ENCODE measurements around the gene MAD1L1. TPM values are rescaled to one million over a fixed set of nuclear protein-coding genes. Genes with fewer than 3 reads are reported as not detected.

Gene MAD1L1
- total and polyA plus RNA-seq, 4 donors, result 43.0 to 54.9 (median 49.9) TPM

DNA sequence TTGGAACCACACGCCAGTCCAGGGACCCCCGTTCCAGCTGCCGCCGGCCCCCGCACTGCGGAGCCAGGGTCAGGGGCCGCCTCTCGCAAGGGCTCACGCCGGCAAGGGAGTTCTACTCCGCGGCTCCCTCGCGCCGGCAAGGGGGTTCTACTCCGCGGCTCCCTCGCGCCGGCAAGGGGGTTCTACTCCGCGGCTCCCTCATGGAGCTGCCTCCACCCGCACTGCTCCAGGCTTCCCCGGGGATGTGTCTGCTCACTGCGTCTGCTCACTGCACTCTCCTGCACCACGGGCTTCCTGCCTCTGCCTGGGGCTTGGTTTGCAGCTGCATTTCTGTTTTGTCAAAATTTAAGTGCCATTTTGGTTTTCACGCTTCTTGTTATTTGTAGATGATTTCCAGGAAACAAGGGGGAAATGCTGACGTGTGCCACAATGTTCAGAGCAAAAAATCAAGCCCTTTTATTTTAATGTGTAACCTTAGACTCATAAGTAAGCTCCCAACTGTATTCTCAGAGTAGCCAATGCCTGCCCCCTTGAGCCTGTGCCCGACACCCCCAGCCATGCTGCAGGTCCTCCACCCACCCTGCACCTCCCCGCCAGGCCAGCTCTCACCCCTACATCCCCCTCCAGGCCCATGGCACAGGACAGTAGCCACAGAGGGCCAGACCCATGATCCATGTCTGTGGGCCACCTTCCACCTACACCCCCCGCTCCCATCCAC lies 246.2 kb downstream of the MAD1L1 start:
- H3K4me1 ChIP-seq (ENCODE audit: control insufficient read depth in 5 of 5, insufficient read depth in 5 of 5, low read length in 5 of 5), result peaks cover 0 to 6% (median 0%) of the 10 kb centered on the region in 5 donors
- no peak overlapping the region for H3K9ac ChIP-seq (ENCODE audit: insufficient read depth in 1 of 2, low read length in 2 of 2)
- H3K27ac ChIP-seq (ENCODE audit: low read depth in 1 of 2, low read length in 1 of 2), result no peak overlapping the region
- no peak for DNase-seq
- H3K27me3 ChIP-seq (ENCODE audit: control insufficient read depth in 3 of 3, insufficient read depth in 3 of 3, low read length in 2 of 3), result no peaks in the 10 kb centered on the region
- H3K9me3 ChIP-seq (ENCODE audit: control insufficient read depth in 4 of 4, insufficient read depth in 3 of 4, low read length in 3 of 4), result no peaks in the 10 kb centered on the region
- peaks cover 0 to 4% (median 0%) of the 10 kb centered on the region in 4 donors for H3K36me3 ChIP-seq (ENCODE audit: control insufficient read depth in 4 of 4, insufficient read depth in 4 of 4, low read length in 4 of 4)
- TF ChIP-seq CTCF (IDR thresholded peaks at IDR 0.05; ENCODE audit: control extremely low read depth, extremely low read depth), result no peak
- ATAC-seq (ENCODE audit: insufficient read depth, low FRiP score), result no peak
- H3K4me3 ChIP-seq, result no peak overlapping the region
- WGBS, 2 donors, result 93% methylated on average over 31 of the region's 31 CpGs

GRCh38 chr7:1985936-1986335 lies 246.8 kb downstream of the MAD1L1 start:
- Histone ChIP-seq H3K27ac (ENCODE audit: low read depth in 1 of 2, low read length in 1 of 2) (no peak overlapping the region), H3K4me1 (ENCODE audit: control insufficient read depth in 5 of 5, insufficient read depth in 5 of 5, low read length in 5 of 5) (peaks cover 0 to 6% (median 0%) of the 10 kb centered on the region in 5 donors), H3K9me3 (ENCODE audit: control insufficient read depth in 4 of 4, insufficient read depth in 3 of 4, low read length in 3 of 4) (no peaks in the 10 kb centered on the region), H3K36me3 (ENCODE audit: control insufficient read depth in 4 of 4, insufficient read depth in 4 of 4, low read length in 4 of 4) (peaks cover 0 to 4% (median 0%) of the 10 kb centered on the region in 4 donors), H3K9ac (ENCODE audit: insufficient read depth in 1 of 2, low read length in 2 of 2) (no peak overlapping the region), H3K27me3 (ENCODE audit: control insufficient read depth in 3 of 3, insufficient read depth in 3 of 3, low read length in 2 of 3) (no peaks in the 10 kb centered on the region), H3K4me3 (no peak overlapping the region)
- ATAC-seq (ENCODE audit: insufficient read depth, low FRiP score) (no peak), DNase-seq (no peak)
- WGBS, 2 donors, result 95% methylated on average over 9 of the region's 9 CpGs
- TF ChIP-seq CTCF (IDR thresholded peaks at IDR 0.05; ENCODE audit: control extremely low read depth, extremely low read depth), result no peak

- WGBS, 2 donors, result 93 to 95% methylated on average over 13 of the region's 13 CpGs
- H3K27me3 ChIP-seq (ENCODE audit: control insufficient read depth in 3 of 3, insufficient read depth in 3 of 3, low read length in 2 of 3), result no peaks in the 10 kb centered on the region
- H3K4me3 ChIP-seq, result no peak overlapping the region
- no peak overlapping the region for H3K9ac ChIP-seq (ENCODE audit: insufficient read depth in 1 of 2, low read length in 2 of 2)
- DNase-seq (no peak), ATAC-seq (ENCODE audit: insufficient read depth, low FRiP score) (no peak)
- TF ChIP-seq CTCF (IDR thresholded peaks at IDR 0.05; ENCODE audit: control extremely low read depth, extremely low read depth), result no peak
- no peaks in the 10 kb centered on the region for H3K9me3 ChIP-seq (ENCODE audit: control insufficient read depth in 4 of 4, insufficient read depth in 3 of 4, low read length in 3 of 4)
- peaks cover 0 to 4% (median under 1%) of the 10 kb centered on the region in 4 donors for H3K36me3 ChIP-seq (ENCODE audit: control insufficient read depth in 4 of 4, insufficient read depth in 4 of 4, low read length in 4 of 4)
- H3K27ac ChIP-seq (ENCODE audit: low read depth in 1 of 2, low read length in 1 of 2), result no peak overlapping the region
- H3K4me1 ChIP-seq (ENCODE audit: control insufficient read depth in 5 of 5, insufficient read depth in 5 of 5, low read length in 5 of 5), result peaks cover 0 to 1% (median 0%) of the 10 kb centered on the region in 5 donors
Observed at GRCh38 chr7:1985042-1985441, 247.7 kb downstream of the MAD1L1 start.
